Gastrocnemius medialis (tissue), 4 donors: Measurements from ENCODE around the gene PTPRM.

Experiments used
- POLR2A ChIP-seq, 2 donors: fragments of 450-650 bp; IDR thresholded peaks; one replicate each; pipeline ENCODE4 v1.6.1; 2017; ENCODE audit warnings: antibody characterized with exemption in 2 of 2, mild to moderate bottlenecking in 2 of 2, moderate library complexity in 2 of 2
- TF ChIP-seq, protein P1 (sequence below), 5 experiments: fragments of 450-650 bp in 3 of 5; fragments of 200-600 bp in 2 of 5; sonication (generic) in 2 of 5; IDR thresholded peaks in 4 of 5; conservative IDR thresholded peaks in 1 of 5; 1 replicate in 4 of 5; 2 replicates in 1 of 5; pipeline ENCODE4 v1.5.1; 2016 to 2019; ENCODE audit warnings: antibody characterized with exemption in 5 of 5, mild to moderate bottlenecking in 3 of 5, moderate library complexity in 3 of 5

DNA sequence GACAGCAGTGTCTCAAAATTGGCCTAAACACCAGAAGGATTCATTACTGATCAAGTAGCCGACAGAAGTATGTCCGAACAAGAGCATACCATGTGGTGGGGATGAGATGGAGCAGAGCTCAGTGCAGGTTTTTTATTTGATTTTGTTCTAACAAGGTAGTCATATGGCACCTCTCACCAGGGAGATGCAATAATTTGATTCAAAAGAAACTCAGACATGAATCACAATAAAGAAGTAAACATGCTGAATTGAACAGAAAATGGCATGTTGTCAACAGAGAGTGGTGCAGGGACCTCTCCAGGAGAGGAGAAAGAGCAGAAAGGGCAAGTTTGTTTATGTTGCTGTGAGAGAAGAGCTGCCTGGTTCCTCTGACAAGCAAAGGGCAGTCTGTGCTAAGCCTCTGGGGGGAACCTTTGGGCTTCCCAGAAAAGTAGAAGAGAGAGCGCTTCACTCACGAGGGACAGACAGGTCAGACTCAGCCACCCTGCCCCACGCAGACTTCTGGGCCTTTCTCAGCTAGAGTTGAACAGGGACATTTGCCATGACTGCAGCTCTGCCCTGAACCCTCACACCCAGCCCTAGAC is 690.8 kb downstream of the PTPRM start:
- TF ChIP-seq, protein P1, sequence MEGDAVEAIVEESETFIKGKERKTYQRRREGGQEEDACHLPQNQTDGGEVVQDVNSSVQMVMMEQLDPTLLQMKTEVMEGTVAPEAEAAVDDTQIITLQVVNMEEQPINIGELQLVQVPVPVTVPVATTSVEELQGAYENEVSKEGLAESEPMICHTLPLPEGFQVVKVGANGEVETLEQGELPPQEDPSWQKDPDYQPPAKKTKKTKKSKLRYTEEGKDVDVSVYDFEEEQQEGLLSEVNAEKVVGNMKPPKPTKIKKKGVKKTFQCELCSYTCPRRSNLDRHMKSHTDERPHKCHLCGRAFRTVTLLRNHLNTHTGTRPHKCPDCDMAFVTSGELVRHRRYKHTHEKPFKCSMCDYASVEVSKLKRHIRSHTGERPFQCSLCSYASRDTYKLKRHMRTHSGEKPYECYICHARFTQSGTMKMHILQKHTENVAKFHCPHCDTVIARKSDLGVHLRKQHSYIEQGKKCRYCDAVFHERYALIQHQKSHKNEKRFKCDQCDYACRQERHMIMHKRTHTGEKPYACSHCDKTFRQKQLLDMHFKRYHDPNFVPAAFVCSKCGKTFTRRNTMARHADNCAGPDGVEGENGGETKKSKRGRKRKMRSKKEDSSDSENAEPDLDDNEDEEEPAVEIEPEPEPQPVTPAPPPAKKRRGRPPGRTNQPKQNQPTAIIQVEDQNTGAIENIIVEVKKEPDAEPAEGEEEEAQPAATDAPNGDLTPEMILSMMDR (IDR thresholded peaks at IDR 0.05 in 4 of 5, conservative IDR thresholded peaks at IDR 0.05 in 1 of 5) = no peak
- no peak for TF ChIP-seq POLR2A (IDR thresholded peaks at IDR 0.05)
